ENCODE data around the gene PTPRK.

The PTPRK gene

DNA sequence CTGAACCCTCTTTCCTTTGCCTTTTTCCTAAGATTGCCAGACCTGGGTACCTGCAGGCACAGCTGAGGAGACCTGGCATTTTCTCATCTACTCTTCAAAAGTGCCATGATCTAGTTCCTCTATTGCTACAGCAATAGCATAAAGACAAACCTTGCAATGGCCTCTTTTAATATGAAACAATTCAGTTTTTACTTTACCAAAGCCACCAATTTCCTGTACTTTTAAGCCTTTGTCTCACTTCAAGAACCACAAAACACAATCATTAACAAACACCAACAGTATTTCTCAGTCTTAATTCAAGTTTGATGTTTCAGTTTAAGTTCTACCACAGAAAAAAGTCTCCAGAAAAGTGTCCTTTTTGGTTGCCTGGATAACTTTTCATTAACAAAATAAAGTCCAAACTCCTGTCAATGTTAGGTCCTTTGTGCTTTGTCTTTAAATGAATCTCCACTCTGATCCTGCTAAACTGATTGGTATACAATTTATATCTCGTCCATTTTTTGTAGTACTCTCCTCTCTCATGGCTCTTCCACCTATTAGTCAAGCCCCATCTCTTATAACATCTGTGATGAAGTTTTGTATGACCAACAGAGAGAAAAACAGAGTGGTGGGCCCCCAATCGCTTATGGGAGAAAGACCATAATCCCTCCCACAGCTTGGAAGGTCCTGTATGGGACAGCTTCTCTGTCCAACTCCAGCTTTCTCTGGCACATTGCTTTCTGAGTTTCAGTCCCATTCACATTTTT is 569.1 kb downstream of the PTPRK start:
- TF ChIP-seq, protein P1, sequence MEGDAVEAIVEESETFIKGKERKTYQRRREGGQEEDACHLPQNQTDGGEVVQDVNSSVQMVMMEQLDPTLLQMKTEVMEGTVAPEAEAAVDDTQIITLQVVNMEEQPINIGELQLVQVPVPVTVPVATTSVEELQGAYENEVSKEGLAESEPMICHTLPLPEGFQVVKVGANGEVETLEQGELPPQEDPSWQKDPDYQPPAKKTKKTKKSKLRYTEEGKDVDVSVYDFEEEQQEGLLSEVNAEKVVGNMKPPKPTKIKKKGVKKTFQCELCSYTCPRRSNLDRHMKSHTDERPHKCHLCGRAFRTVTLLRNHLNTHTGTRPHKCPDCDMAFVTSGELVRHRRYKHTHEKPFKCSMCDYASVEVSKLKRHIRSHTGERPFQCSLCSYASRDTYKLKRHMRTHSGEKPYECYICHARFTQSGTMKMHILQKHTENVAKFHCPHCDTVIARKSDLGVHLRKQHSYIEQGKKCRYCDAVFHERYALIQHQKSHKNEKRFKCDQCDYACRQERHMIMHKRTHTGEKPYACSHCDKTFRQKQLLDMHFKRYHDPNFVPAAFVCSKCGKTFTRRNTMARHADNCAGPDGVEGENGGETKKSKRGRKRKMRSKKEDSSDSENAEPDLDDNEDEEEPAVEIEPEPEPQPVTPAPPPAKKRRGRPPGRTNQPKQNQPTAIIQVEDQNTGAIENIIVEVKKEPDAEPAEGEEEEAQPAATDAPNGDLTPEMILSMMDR (conservative IDR thresholded peaks at IDR 0.05; ENCODE audit: low read length) = no peak
- H3K4me3 ChIP-seq (ENCODE audit: low read length) = no peak overlapping the region
- DNase-seq (ENCODE audit: low read depth) = no peak

DNA sequence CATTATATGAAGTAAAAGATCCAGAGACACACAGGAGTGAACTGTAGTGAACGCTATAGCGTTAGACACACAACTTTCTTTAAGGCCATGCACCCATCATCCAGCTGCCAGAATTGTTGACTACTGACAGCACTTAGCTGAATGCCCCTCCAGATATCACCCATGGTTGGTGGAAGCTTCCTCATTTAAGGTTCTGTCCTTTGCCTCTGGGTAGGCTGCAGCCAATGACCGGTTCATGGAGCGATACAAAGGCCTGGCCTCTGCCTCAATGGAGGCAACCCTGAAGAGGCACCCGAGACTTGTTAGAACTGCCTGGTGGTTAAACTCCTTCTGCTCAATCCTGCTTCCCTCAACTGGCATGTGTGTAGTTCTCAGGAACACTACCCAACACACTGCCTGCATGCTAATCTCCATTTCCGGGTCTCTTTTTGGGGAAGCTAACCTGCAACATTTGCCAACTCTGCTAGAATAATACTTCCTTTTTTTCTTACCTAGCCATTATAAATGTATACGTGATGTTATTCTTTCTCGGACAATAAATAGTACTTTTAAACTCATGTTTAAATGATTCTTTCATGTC is 569.7 kb downstream of the PTPRK start:
- TF ChIP-seq, protein P1 (conservative IDR thresholded peaks at IDR 0.05; ENCODE audit: low read length) = no peak
- no peak for DNase-seq (ENCODE audit: low read depth)

GRCh38 chr6:127949251-127949650 is 571.1 kb downstream of the PTPRK start:
- DNase-seq (ENCODE audit: low read depth) = no peak
- TF ChIP-seq, protein P1 (conservative IDR thresholded peaks at IDR 0.05; ENCODE audit: low read length) = no peak
- no peak overlapping the region for H3K4me3 ChIP-seq (ENCODE audit: low read length)

More for the DNA sequence above, 569.7 kb downstream of the PTPRK start:
- no peak overlapping the region for H3K4me3 ChIP-seq (ENCODE audit: low read length)

GRCh38 chr6:127946388-127946787 is 574.0 kb downstream of the PTPRK start:
- H3K4me3 ChIP-seq (ENCODE audit: low read length) = no peak overlapping the region
- TF ChIP-seq, protein P1 (conservative IDR thresholded peaks at IDR 0.05; ENCODE audit: low read length) = no peak
- DNase-seq (ENCODE audit: low read depth) = no peak

GRCh38 chr6:127945434-127946097 is 574.8 kb downstream of the PTPRK start:
- DNase-seq (ENCODE audit: low read depth) = no peak
- TF ChIP-seq, protein P1 (conservative IDR thresholded peaks at IDR 0.05; ENCODE audit: low read length) = no peak
- H3K4me3 ChIP-seq (ENCODE audit: low read length) = no peak overlapping the region

DNA sequence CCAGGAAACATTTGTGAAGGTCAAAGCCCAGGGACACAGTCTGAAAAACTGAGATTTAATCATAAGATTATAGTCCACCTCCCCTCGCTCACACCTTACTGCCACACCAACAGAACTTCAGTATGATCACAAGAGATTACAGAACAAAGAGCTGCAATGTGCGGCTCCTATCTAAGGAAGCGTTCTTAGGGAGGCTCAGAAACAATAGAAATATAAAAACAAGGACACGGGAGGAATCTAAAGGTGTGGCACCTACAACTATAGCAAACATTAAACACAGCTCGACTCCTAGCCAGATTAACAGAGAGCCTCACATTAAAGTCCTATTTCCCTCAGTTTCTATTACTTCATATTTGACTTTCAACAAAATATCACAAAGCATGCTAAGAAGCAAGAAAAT is 579.2 kb downstream of the PTPRK start:
- no peak for DNase-seq (ENCODE audit: low read depth)
- TF ChIP-seq, protein P1 (conservative IDR thresholded peaks at IDR 0.05; ENCODE audit: low read length) = no peak
- H3K4me3 ChIP-seq (ENCODE audit: low read length) = no peak overlapping the region

All from AG10803 (cell line).